ENCODE results near the gene FIZ1.
A peak's percentile ranks its signal among the peaks of the same experiment; 100 is the strongest.

Gene FIZ1

GRCh38 chr19:55605637-55606470 is 6.5 kb upstream of the FIZ1 start, which contains the start of gene ZNF865 (continued):
- no peak for TF ChIP-seq ZNF132 (tag by site-specific recombination; IDR thresholded peaks at IDR 0.05; ENCODE audit: borderline replicate concordance)
- TF ChIP-seq BCL6B (tag by site-specific recombination; IDR thresholded peaks at IDR 0.05) = no peak
- 0 out of 2 replicates have a peak, but pooled peaks have one; percentile 3 for TF ChIP-seq YY2 (tag by site-specific recombination; IDR thresholded peaks at IDR 0.05)
- no peak for TF ChIP-seq AEBP2 (tag by site-specific recombination; IDR thresholded peaks at IDR 0.05; ENCODE audit: borderline replicate concordance)
- no peak for TF ChIP-seq ZNF558 (tag by site-specific recombination; IDR thresholded peaks at IDR 0.05)
- TF ChIP-seq SP7 (tag by site-specific recombination; IDR thresholded peaks at IDR 0.05) = peak; percentile 41; the same call in 1 of the 2 replicates
- TF ChIP-seq GLIS1 (tag by site-specific recombination; IDR thresholded peaks at IDR 0.05) = peak; percentile 59
- no peak for TF ChIP-seq ZNF510 (tag by site-specific recombination; IDR thresholded peaks at IDR 0.05; ENCODE audit: insufficient replicate concordance)
- peak; percentile 84 for TF ChIP-seq ZNF654 (tag by site-specific recombination; IDR thresholded peaks at IDR 0.05; ENCODE audit: low read depth)
- TF ChIP-seq WT1 (tag by site-specific recombination; IDR thresholded peaks at IDR 0.05) = 0 out of 2 replicates have a peak, but pooled peaks have one; percentile 12
- no peak for TF ChIP-seq FEZF1 (tag by site-specific recombination; IDR thresholded peaks at IDR 0.05)
- TF ChIP-seq ZBTB21 (tag by site-specific recombination; IDR thresholded peaks at IDR 0.05) = no peak
- TF ChIP-seq PRDM1 (tag by site-specific recombination; IDR thresholded peaks at IDR 0.05) = peak; percentile 72
- no peak for TF ChIP-seq ZNF26 (tag by site-specific recombination; IDR thresholded peaks at IDR 0.05)
- TF ChIP-seq ZNF514 (tag by site-specific recombination; IDR thresholded peaks at IDR 0.05) = no peak
- no peak for TF ChIP-seq BCL11B (tag by site-specific recombination; IDR thresholded peaks at IDR 0.05; ENCODE audit: low read depth)
- TF ChIP-seq ZNF19 (tag by site-specific recombination; IDR thresholded peaks at IDR 0.05; ENCODE audit: low read depth) = no peak
- TF ChIP-seq ZNF600 (tag by site-specific recombination; IDR thresholded peaks at IDR 0.05) = peak; percentile 60
- no peak for TF ChIP-seq ZNF473 (tag by site-specific recombination; IDR thresholded peaks at IDR 0.05)
- TF ChIP-seq ZBTB48 (tag by site-specific recombination; IDR thresholded peaks at IDR 0.05) = no peak; the same call in 1 of the 2 replicates
- no peak for TF ChIP-seq ZNF169 (tag by site-specific recombination; IDR thresholded peaks at IDR 0.05)
- TF ChIP-seq ZNF2 (tag by site-specific recombination; IDR thresholded peaks at IDR 0.05) = peak; percentile 94
- no peak for TF ChIP-seq ZNF248 (tag by site-specific recombination; IDR thresholded peaks at IDR 0.05)
- TF ChIP-seq ZNF76 (tag by site-specific recombination; IDR thresholded peaks at IDR 0.05; ENCODE audit: borderline replicate concordance, low read depth) = no peak; the same call in 1 of the 2 replicates
- 0 out of 2 replicates have a peak, but pooled peaks have one; percentile 46 for TF ChIP-seq MZF1 (tag by site-specific recombination; IDR thresholded peaks at IDR 0.05; ENCODE audit: borderline replicate concordance)
- no peak; the same call in 1 of the 2 replicates for TF ChIP-seq ZFP37 (tag by site-specific recombination; IDR thresholded peaks at IDR 0.05)
- TF ChIP-seq SCRT2 (tag by site-specific recombination; IDR thresholded peaks at IDR 0.05) = no peak
- TF ChIP-seq EGR2 (tag by site-specific recombination; IDR thresholded peaks at IDR 0.05; ENCODE audit: low read depth) = peak; percentile 36; the same call in 1 of the 2 replicates
- peak; percentile 54 for TF ChIP-seq SP3 (tag by site-specific recombination; IDR thresholded peaks at IDR 0.05)
- no peak for TF ChIP-seq GFI1B (tag by site-specific recombination; IDR thresholded peaks at IDR 0.05)
- no peak for TF ChIP-seq ZNF785 (tag by site-specific recombination; IDR thresholded peaks at IDR 0.05)
- TF ChIP-seq ZNF701 (tag by site-specific recombination; IDR thresholded peaks at IDR 0.05) = no peak
- peak; percentile 95 for TF ChIP-seq CTCF (tag by site-specific recombination; IDR thresholded peaks at IDR 0.05)
- no peak for TF ChIP-seq ZNF174 (tag by site-specific recombination; IDR thresholded peaks at IDR 0.05)
- TF ChIP-seq GLI4 (tag by site-specific recombination; IDR thresholded peaks at IDR 0.05) = no peak

Measured in HEK293 (cell line).